ENCODE data around the gene SIN3B.
"Not testable (repeated sequence)": the region's sequence is repeated elsewhere in the genome, so short reads cannot be mapped to it uniquely, and the experiment has no call there.

SIN3B gene

DNA sequence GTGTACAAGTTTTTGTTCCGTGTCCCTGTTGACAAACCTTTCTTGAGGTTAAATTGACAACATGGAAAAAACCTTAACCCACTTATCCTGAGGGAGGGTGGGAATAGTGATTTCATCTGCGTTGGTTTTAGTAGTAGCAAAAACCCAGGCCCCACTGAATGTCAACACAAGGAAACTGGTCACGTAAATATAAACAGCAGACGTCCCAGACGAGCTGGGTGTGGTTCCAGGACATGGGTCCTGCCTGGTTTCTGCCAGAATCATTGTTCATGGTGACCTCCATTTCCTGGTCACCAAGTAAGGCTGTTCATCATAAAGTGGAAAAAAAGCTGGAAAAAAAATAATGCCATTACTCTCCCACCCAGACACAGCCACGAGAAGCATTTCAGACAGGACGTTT lies 42.7 kb downstream of the SIN3B start:
- no peak for DNase-seq

GRCh38 chr19:16872728-16873127 lies 43.5 kb downstream of the SIN3B start:
- no peak for DNase-seq

GRCh38 chr19:16873594-16873993 lies 44.4 kb downstream of the SIN3B start:
- DNase-seq, result no peak

- no peak for DNase-seq
Observed at GRCh38 chr19:16874250-16874977, 45.2 kb downstream of the SIN3B start.

- not testable (repeated sequence) for DNase-seq
Observed at GRCh38 chr19:16874978-16875299, 45.7 kb downstream of the SIN3B start.

GRCh38 chr19:16875584-16876555 lies 46.7 kb downstream of the SIN3B start:
- DNase-seq, result no peak

- DNase-seq, result no peak
Observed at GRCh38 chr19:16876904-16877361, 47.7 kb downstream of the SIN3B start.

GRCh38 chr19:16877581-16877980 lies 48.4 kb downstream of the SIN3B start:
- no peak for DNase-seq

DNA sequence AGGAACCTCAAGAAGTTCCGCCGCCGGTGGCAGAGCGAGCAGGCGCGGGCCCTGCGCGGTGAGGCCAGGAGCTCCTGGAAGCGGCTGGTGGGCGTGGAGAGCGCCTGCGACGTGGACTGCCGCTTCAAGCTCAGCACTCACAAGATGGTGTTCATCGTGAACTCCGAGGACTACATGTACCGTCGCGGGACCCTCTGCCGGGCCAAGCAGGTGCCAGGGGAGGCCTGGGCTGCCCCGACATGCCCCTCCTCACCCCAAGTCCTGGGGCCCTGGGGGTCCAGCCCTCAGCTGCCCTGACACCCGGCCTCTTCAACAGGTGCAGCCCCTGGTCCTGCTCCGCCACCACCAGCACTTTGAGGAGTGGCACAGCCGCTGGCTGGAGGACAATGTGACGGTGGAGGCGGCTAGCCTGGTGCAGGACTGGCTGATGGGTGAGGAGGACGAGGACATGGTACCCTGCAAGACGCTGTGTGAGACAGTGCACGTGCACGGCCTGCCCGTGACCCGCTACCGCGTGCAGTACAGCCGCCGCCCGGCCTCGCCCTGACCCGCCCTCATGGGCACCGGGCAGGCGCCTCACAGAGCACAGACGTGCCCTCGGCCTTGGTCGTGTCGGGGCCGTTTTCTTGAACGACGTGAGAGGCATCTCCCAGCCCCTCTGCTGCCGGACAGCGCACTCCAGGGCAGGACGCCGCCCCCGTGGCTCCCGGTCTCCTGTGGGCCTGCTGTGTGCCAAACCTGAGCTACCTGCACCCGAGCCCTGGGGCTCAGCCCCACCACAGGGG lies 49.2 kb downstream of the SIN3B start:
- DNase-seq, result no peak

DNA sequence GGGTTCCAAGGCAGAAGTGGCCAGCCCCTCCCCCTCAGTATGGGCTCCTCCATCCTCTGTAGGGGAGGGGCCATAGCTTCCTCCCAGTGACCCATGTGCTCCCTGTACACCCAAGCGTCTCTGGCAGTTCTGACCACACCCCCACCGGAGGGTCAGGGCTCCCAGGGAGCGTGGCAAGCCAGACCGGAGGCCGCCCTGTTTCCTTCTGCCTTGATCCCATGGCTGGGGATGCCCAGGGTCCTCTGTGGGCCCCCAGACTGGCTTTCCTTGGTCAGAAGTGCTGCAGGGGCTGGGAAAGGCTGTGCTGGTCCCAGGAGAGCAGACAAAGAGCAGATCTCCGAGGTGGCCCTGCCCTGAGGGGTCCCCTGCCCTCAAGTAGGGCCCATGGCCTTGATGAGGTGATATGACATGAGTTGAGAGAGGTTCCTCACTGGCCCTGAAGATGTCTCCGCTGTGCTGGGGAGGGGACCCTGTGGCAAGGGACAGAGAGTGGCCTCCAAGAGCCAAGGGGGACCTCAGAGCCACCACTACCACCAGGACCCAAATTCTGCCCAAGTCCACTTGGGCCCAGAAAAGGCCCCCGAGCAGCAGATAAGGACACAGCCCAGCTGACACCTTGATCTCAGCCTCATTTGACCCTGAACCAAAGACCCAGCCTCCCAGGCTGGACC lies 51.8 kb downstream of the SIN3B start:
- no peak for DNase-seq

DNA sequence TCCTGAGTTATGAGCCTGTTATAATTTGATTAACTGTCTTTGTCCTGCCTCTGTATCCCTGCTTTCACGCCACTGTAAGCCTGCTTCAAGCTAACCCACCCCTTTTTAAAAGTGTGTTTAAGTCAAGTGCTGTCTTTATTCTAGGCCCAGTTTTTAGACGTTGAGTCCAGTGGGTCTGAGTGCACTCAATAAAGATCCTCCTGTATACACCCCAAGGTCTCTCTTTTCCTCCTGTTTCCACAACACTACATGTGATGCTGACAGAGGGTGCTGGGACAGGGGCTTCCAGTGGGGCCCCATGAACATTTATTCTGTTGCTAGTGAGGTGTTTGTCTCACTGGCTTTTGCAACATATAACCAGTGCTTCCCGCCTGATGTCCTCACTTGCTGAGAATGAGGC lies 52.9 kb downstream of the SIN3B start:
- DNase-seq, result no peak

GRCh38 chr19:16883522-16883921 lies 54.3 kb downstream of the SIN3B start:
- no peak for DNase-seq

GRCh38 chr19:16885166-16885565 lies 56.0 kb downstream of the SIN3B start:
- DNase-seq, result no peak

DNA sequence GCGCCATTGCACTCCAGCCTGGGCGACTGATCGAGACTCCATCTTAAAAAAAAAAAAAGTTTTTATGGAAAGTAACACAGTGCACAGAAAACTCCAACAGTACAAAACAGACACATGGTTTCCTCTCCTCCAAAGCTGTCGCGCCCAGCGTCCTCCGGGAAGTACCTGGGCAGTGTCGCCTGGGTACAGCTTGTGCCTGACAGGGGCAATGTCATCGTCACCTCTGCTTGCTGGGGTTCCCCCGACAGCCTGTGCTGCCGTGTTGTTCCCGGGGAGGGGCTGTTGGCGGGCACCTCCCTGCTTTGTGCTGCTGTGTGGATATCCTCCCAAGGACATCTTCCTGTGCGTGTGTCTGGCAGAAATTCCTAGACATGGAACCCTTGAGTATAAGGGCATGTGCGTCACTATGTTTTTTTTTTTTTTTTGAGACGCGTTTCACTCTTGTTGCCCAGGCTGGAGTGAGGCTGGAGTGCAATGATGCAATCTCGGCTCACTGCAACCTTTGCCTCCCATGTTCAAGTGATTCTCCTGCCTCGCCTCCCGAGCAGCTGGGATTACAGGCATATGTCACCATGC lies 57.2 kb downstream of the SIN3B start:
- no peak for DNase-seq

DNA sequence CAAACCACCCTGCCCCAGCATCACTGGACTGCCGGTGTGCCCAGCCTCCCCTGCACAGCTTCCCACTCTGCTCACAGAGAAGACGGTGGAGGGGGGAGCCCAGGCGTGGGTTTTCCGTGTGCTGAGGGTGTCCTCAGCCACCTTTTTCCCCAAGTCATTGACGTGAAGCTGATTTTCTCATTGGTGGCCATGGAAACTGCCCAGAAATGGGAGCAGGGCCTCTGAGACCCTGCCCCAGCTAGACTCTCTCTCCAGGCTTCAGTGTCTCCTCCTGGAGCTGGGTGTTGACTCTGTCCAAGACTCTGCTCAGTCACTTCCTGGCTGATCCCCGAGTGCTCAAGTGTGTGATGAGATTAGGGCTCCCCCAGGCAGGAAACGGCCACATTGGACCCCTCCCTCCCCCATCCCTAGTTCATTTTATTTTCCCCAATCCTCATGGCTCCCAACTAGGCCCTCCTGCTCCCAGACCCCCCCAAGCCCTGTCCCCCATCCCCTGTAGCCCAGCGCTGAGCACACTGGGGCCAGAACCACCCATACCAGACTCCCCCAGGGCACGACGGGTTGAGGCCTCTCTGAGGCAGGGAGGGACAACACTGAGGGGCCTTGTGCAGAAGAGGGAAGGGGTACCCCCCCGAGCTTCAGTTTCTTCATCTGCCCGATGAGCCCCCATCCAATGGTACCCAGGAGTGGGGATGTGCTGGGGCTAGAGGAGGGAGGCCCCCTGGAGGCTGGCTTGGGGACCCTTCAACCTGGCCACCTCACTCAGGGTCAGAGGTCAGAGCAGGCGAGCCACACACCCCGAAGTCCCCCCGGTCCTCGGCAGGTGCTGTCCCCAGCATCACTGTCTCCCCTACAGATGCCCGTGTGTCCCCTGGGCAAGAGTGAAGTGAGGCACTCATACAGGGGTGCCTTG lies 58.4 kb downstream of the SIN3B start:
- DNase-seq, result no peak

GRCh38 chr19:16888629-16889365 lies 59.6 kb downstream of the SIN3B start, which contains the start of gene F2RL3:
Gene F2RL3 (plus strand): TSS chr19:16888999. CDS start chr19:16889190, 191 bp downstream.
- DNase-seq, result peak; percentile 46

- no peak for DNase-seq
Observed at GRCh38 chr19:16889366-16889882, 60.2 kb downstream of the SIN3B start.

GRCh38 chr19:16889883-16890460 lies 60.8 kb downstream of the SIN3B start:
- no peak for DNase-seq

GRCh38 chr19:16890461-16891184 lies 61.4 kb downstream of the SIN3B start:
- no peak for DNase-seq
